ENCODE measurements around the gene OR5P2.
"Not testable (repeated sequence)": the region's sequence is repeated elsewhere in the genome, so short reads cannot be mapped to it uniquely, and the experiment has no call there.

The OR5P2 gene

DNA sequence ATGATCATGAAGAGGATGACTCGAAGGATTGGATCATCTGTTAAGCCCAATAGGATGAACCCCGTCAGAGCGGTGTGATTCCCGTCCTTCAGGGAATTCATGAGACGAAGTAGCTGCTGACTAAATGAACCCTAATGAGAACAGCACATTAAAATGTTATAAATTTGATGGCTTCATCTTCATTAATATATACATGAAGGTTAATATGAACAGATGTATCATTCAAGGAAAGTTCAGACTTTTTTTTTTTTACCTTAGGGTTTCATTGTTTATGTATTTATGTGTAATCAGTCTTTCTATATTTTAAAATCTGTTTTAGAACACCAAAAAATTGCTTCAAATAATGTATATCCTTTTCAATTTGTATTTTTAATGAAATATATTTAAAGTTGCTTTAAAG, at the start of gene OR5P2:
Gene OR5P2, minus strand, starts transcription at position 101 of the 400 bp plus-strand sequence. Its CDS starts 0 bp downstream, at position 101.
- no peak within 1 kb of the TSS for H3K4me3 ChIP-seq (ENCODE audit: low read depth, low read length)
- DNase-seq (ENCODE audit: low read depth): no peak

DNA sequence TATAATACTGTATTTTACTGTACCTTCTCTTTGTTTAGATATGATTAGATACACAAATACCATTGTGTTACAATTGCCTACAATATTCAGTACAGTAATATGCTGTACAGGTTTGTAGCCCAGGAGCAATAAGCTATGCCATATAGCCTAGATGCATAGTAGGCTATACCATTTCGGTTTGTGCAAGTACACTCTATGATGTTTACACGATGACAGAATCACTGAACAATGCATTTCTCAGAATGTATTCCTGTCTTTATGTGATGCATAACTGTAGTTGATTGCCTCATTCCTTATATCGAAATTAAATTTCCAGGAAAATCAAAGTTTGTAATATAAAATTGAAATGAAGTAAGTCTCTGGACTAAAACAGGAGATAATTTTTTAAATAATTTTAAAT, 49.3 kb upstream of the OR5P2 start:
- DNase-seq (ENCODE audit: low read depth): no peak
- no peak overlapping the region for H3K4me3 ChIP-seq (ENCODE audit: low read depth, low read length)

DNA sequence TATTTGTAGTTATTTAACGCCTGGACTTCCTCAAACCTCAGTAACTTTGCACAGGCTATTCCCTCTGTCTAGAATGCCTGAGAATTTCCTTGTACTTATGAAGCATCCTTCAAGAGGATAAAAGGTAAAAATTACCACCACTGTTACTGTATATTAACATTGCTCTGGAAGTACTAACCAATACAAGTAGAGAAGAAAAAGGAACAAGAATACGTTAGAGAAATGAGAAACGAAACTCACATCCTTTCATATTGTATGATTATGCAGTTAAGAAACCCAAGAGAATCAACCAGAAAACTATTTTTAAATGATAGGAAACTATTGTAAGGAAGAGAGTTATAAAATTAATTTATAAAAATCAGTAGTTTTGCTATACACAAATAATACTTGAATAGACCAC, 48.2 kb upstream of the OR5P2 start:
- no peak overlapping the region for H3K4me3 ChIP-seq (ENCODE audit: low read depth, low read length)
- DNase-seq (ENCODE audit: low read depth): no peak

GRCh38 chr11:7844521-7844920, 47.8 kb upstream of the OR5P2 start:
- DNase-seq (ENCODE audit: low read depth): no peak

DNA sequence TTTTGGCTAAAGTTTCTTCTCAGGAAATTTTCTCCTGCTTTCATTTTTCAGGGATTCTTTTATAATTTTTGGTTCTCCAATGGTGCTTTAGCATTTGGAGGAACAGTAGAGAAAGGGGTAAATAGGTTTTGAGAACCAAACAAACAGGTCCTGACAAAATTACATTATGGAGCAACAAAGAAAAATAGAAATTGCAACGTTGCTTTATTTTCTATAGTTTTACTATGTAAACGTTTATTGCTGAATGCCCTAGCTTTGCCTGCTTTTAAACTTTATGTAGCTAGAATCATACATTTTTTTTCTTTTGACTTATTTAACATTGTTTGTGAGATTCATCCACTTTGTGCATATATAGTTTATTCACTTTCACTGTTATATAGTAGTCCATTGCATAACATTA, 43.8 kb upstream of the OR5P2 start:
- DNase-seq (ENCODE audit: low read depth): no peak
- no peak overlapping the region for H3K4me3 ChIP-seq (ENCODE audit: low read depth, low read length)

More at GRCh38 chr11:7844521-7844920, 47.8 kb upstream of the OR5P2 start:
- H3K4me3 ChIP-seq (ENCODE audit: low read depth, low read length): no peak overlapping the region

GRCh38 chr11:7833527-7833926, 36.8 kb upstream of the OR5P2 start:
- DNase-seq (ENCODE audit: low read depth): no peak
- H3K4me3 ChIP-seq (ENCODE audit: low read depth, low read length): no peak overlapping the region

DNA sequence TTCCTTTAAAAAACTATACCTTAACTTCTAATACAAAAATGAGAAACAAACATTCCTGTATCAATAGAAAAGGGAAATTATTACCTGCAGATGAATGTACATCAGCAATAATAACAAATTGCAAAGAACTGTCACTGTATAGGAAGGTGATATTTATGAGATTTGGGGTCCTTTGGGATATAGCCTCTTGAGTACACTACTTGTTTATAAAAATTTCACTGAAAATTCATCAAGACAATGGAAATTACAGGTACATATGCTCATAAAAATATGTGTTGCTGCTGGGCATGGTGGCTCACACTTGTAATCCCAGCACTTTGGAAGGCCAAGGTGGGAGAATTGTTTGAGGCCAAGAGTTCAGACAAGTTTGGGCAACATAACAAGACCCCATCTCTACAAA, 34.0 kb upstream of the OR5P2 start, which contains the start of gene OR5P3:
Gene OR5P3, minus strand, starts transcription at position 101 of the 400 bp plus-strand sequence.
- H3K4me3 ChIP-seq (ENCODE audit: low read depth, low read length): no peak within 1 kb of the TSS
- DNase-seq (ENCODE audit: low read depth): no peak

GRCh38 chr11:7826324-7826723, 29.6 kb upstream of the OR5P2 start:
- DNase-seq (ENCODE audit: low read depth): no peak
- no peak overlapping the region for H3K4me3 ChIP-seq (ENCODE audit: low read depth, low read length)

GRCh38 chr11:7820417-7820816, 23.7 kb upstream of the OR5P2 start:
- not testable (repeated sequence) for H3K4me3 ChIP-seq (ENCODE audit: low read depth, low read length); DNase-seq (ENCODE audit: low read depth)

DNA sequence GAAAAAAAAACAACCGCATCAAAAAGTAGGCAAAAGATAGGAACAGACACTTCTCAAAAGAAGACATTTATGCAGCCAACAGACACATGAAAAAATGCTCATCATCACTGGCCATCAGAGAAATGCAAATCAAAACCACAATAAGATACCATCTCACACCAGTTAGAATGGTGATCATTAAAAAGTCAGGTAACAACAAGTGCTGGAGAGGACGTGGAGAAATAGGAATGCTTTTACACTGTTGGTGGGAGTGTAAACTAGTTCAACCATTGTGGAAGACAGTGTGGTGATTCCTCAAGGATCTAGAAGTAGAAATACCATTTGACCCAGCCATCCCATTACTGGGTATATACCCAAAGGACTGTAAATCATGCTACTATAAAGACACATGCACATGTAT, 18.2 kb upstream of the OR5P2 start:
- DNase-seq (ENCODE audit: low read depth); H3K4me3 ChIP-seq (ENCODE audit: low read depth, low read length): not testable (repeated sequence)

DNA sequence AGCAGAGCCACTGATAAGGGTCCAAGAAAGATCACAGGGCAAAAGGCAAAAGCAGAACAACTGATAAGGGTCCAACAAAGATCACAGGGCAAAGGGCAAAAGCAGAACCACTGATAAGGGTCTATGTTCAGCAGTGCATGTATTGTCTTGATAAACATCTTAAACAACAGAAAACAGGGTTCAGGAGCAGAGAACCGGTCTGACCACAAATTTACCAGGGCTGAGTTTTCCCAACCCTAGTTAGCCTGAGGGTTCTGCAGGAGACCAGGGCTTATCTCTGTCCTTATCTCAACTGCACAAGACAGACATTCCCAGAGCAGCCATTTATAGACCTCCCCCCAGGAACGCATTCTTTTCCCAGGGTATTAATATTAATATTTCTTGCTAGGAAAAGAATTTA, 13.6 kb upstream of the OR5P2 start:
- not testable (repeated sequence) for H3K4me3 ChIP-seq (ENCODE audit: low read depth, low read length); DNase-seq (ENCODE audit: low read depth)

DNA sequence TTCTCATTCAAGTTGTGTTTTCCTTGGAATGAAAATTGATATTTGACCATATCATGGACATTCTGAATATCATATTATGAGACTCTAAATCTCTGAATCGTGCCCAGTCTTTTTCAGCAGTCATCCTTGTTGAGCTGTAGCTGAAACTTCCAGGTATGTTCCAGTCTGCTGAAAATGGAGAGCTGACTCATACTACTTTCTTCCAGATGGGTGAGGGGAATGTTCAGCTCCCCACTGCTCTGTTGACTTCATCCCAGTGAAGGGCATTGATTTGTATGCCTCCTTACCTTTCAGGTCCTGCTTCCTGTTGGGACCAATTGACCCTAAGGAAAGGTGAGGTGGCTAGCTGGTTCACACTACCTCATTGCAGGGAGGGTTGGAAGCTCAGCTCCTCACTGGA, 3.5 kb downstream of the OR5P2 start:
- no peak for DNase-seq (ENCODE audit: low read depth)

GRCh38 chr11:7787239-7787638, 9.5 kb downstream of the OR5P2 start:
- no peak overlapping the region for H3K4me3 ChIP-seq (ENCODE audit: low read depth, low read length)
- no peak for DNase-seq (ENCODE audit: low read depth)

More for the DNA sequence above, 3.5 kb downstream of the OR5P2 start:
- no peak overlapping the region for H3K4me3 ChIP-seq (ENCODE audit: low read depth, low read length)

GRCh38 chr11:7775689-7776088, 21.1 kb downstream of the OR5P2 start:
- no peak for DNase-seq (ENCODE audit: low read depth)
- H3K4me3 ChIP-seq (ENCODE audit: low read depth, low read length): no peak overlapping the region

- H3K4me3 ChIP-seq (ENCODE audit: low read depth, low read length); DNase-seq (ENCODE audit: low read depth): not testable (repeated sequence)
These were observed 32.4 kb downstream of the OR5P2 start for GRCh38 chr11:7764301-7764700.

DNA sequence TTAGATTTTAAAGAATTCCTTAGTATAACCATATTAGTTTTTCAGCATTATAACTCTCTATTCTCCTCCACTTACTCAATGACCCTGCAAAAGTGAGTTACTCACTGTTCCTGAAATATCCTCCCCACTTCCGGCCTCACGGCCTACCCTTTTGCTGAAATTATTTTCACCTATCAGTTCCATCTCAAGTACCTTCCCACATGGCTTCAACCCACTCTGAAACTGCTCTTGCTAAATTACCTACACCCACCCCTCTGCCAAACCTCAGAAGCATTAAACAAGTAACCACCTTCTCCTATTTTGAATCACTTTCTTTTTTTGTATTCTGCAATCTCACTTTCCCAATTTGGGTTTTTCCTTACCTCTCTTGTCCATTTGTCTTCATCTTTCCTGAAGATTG, 37.7 kb downstream of the OR5P2 start:
- DNase-seq (ENCODE audit: low read depth): no peak
- H3K4me3 ChIP-seq (ENCODE audit: low read depth, low read length): no peak overlapping the region

- no peak for DNase-seq (ENCODE audit: low read depth)
These were observed 47.3 kb downstream of the OR5P2 start for GRCh38 chr11:7749456-7749855.

More at GRCh38 chr11:7749456-7749855, 47.3 kb downstream of the OR5P2 start:
- H3K4me3 ChIP-seq (ENCODE audit: low read depth, low read length): no peak overlapping the region
